ENCODE measurements around the gene SLC10A7. TPM values are rescaled to one million over a fixed set of nuclear protein-coding genes. Genes with fewer than 3 reads are reported as not detected.

The SLC10A7 gene
- polyA plus RNA-seq, 1 donor (not counting 4 experiments of a cell fraction or from before 2014, with no cell fraction given), result 12.7 TPM

DNA sequence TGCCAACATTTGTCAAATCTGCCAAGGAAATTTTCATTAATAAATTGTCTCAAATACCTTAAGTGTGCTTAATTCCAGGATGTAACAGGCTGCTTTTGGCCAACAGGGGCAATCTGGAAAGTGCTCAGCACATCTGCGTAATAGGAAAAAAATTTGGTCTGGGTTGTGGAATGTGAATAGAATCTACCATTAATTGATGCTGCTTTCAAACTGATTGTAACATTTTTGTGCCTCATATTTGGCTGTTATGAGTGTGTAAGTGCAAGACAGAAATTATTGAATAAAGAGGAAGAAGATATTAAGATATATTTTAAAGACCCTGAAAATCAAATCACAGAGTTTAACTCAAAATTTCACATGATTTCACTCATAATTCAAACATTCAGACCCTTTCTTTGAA lies 266.3 kb downstream of the SLC10A7 start:
- Histone ChIP-seq H3K27me3 (ENCODE audit: control insufficient read depth, extremely low read depth, insufficient read depth, low read length) (no peaks in the 10 kb centered on the region), H3K4me1 (ENCODE audit: control insufficient read depth, extremely low read depth, insufficient read depth, low read length) (no peaks in the 10 kb centered on the region), H4K20me1 (ENCODE audit: control insufficient read depth, extremely low read depth, insufficient read depth, low read length) (no peaks in the 10 kb centered on the region), H2AFZ (ENCODE audit: control insufficient read depth, low read length) (no peak overlapping the region), H3K9ac (ENCODE audit: control insufficient read depth, extremely low read depth, insufficient read depth, low read length) (no peak overlapping the region), H3K27ac (ENCODE audit: control insufficient read depth, insufficient read depth, low read length) (no peak overlapping the region), H3K4me3 (ENCODE audit: control insufficient read depth in 2 of 3, extremely low read depth in 1 of 3, insufficient read depth in 2 of 3, low read depth in 1 of 3, low read length in 3 of 3) (no peak overlapping the region), H3K79me2 (ENCODE audit: control insufficient read depth, insufficient read depth, low read length) (no peaks in the 10 kb centered on the region), H3K4me2 (ENCODE audit: control insufficient read depth, extremely low read depth, insufficient read depth, low read depth, low read length) (no peak overlapping the region), H3K9me3 (ENCODE audit: control insufficient read depth, low read depth, low read length) (no peaks in the 10 kb centered on the region), H3K9me1 (ENCODE audit: control insufficient read depth, extremely low read depth, insufficient read depth, low read length) (no peaks in the 10 kb centered on the region), H3K36me3 (ENCODE audit: control insufficient read depth in 2 of 2, extremely low read depth in 1 of 2, insufficient read depth in 2 of 2, low read length in 2 of 2) (peaks cover 0 to 1% of the 10 kb centered on the region in 2 experiments)
- DNase-seq (ENCODE audit: low read depth, low spot score), result no peak
- TF ChIP-seq EZH2 (IDR thresholded peaks at IDR 0.05; ENCODE audit: low read length), result no peak
- TF ChIP-seq, protein P1, sequence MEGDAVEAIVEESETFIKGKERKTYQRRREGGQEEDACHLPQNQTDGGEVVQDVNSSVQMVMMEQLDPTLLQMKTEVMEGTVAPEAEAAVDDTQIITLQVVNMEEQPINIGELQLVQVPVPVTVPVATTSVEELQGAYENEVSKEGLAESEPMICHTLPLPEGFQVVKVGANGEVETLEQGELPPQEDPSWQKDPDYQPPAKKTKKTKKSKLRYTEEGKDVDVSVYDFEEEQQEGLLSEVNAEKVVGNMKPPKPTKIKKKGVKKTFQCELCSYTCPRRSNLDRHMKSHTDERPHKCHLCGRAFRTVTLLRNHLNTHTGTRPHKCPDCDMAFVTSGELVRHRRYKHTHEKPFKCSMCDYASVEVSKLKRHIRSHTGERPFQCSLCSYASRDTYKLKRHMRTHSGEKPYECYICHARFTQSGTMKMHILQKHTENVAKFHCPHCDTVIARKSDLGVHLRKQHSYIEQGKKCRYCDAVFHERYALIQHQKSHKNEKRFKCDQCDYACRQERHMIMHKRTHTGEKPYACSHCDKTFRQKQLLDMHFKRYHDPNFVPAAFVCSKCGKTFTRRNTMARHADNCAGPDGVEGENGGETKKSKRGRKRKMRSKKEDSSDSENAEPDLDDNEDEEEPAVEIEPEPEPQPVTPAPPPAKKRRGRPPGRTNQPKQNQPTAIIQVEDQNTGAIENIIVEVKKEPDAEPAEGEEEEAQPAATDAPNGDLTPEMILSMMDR (optimal IDR thresholded peaks at IDR 0.05 in 1 of 3, IDR thresholded peaks at IDR 0.05 in 1 of 3, conservative IDR thresholded peaks at IDR 0.05 in 1 of 3; ENCODE audit: extremely low read depth in 1 of 3, insufficient read depth in 2 of 3, low read length in 3 of 3), result no peak
- dilution Hi-C loops (cut with MboI; ENCODE audit: extremely low pct_ligation_motif_present, low sequenced_read_pairs), result no loop called here
- FAIRE-seq, result no peak

DNA sequence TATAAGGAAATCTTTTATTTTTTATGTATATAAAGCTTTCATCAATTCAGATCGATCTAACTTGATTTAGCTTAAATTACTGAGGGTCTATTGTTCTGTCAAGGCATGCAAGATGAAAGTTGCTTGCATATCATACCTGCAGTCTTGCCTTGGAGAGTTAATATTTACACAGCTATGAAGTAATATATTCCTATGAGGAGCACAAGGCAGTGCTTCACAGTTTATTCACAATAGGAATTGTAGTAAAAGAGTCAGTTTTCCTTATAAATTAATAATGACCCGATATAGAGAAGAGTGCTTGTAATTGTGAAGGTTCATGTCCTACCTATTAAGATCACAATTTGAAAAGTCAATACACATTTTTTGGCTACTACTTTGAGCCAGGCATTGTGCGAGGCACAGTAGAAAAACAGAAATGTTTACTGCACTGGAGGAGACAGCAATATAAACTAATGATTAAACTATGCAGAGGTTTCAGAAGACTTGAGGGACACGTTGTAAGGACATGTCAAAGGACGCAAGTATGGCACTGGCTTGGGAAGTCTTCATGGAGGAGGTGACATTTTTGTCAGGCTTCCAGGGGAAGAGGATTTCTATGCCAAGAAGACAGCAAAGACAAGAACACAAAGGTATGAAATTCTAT lies 268.6 kb downstream of the SLC10A7 start:
- Histone ChIP-seq H3K27ac (ENCODE audit: control insufficient read depth, insufficient read depth, low read length) (no peak overlapping the region), H2AFZ (ENCODE audit: control insufficient read depth, low read length) (no peak overlapping the region), H4K20me1 (ENCODE audit: control insufficient read depth, extremely low read depth, insufficient read depth, low read length) (no peaks in the 10 kb centered on the region), H3K9me1 (ENCODE audit: control insufficient read depth, extremely low read depth, insufficient read depth, low read length) (no peaks in the 10 kb centered on the region), H3K27me3 (ENCODE audit: control insufficient read depth, extremely low read depth, insufficient read depth, low read length) (no peaks in the 10 kb centered on the region), H3K4me3 (ENCODE audit: control insufficient read depth in 2 of 3, extremely low read depth in 1 of 3, insufficient read depth in 2 of 3, low read depth in 1 of 3, low read length in 3 of 3) (no peak overlapping the region), H3K9ac (ENCODE audit: control insufficient read depth, extremely low read depth, insufficient read depth, low read length) (no peak overlapping the region), H3K4me1 (ENCODE audit: control insufficient read depth, extremely low read depth, insufficient read depth, low read length) (no peaks in the 10 kb centered on the region), H3K36me3 (ENCODE audit: control insufficient read depth in 2 of 2, extremely low read depth in 1 of 2, insufficient read depth in 2 of 2, low read length in 2 of 2) (peaks cover 0 to 1% of the 10 kb centered on the region in 2 experiments), H3K9me3 (ENCODE audit: control insufficient read depth, low read depth, low read length) (no peaks in the 10 kb centered on the region), H3K79me2 (ENCODE audit: control insufficient read depth, insufficient read depth, low read length) (no peaks in the 10 kb centered on the region), H3K4me2 (ENCODE audit: control insufficient read depth, extremely low read depth, insufficient read depth, low read depth, low read length) (no peak overlapping the region)
- DNase-seq (ENCODE audit: low read depth, low spot score) (no peak), FAIRE-seq (no peak)
- TF ChIP-seq EZH2 (IDR thresholded peaks at IDR 0.05; ENCODE audit: low read length), result no peak
- TF ChIP-seq, protein P1 (optimal IDR thresholded peaks at IDR 0.05 in 1 of 3, IDR thresholded peaks at IDR 0.05 in 1 of 3, conservative IDR thresholded peaks at IDR 0.05 in 1 of 3; ENCODE audit: extremely low read depth in 1 of 3, insufficient read depth in 2 of 3, low read length in 3 of 3), result no peak
- dilution Hi-C loops (cut with MboI; ENCODE audit: extremely low pct_ligation_motif_present, low sequenced_read_pairs), result no loop called here

Data from keratinocyte (primary cell).